ENCODE measurements around the gene PAOX.

PAOX gene

GRCh38 chr10:133391761-133392518 lies 12.9 kb downstream of the PAOX start:
- H3K4me3 ChIP-seq (ENCODE audit: low read depth, low read length): no peak overlapping the region
- DNase-seq (ENCODE audit: low read depth): no peak
- in situ Hi-C loops (cut with HindIII; ENCODE audit: low sequenced_read_pairs): no loop called here
- TF ChIP-seq CTCF (IDR thresholded peaks at IDR 0.05; ENCODE audit: low read depth, low read length, missing control alignments): no peak

GRCh38 chr10:133393401-133394063 lies 14.5 kb downstream of the PAOX start:
- in situ Hi-C loops (cut with HindIII; ENCODE audit: low sequenced_read_pairs): no loop called here
- no peak for DNase-seq (ENCODE audit: low read depth)
- H3K4me3 ChIP-seq (ENCODE audit: low read depth, low read length): peak overlapping the region; percentile 87
- TF ChIP-seq CTCF (IDR thresholded peaks at IDR 0.05; ENCODE audit: low read depth, low read length, missing control alignments): no peak

- H3K4me3 ChIP-seq (ENCODE audit: low read depth, low read length): peak within 1 kb of the TSS; percentile 87
- peak; percentile 57 for DNase-seq (ENCODE audit: low read depth)
- in situ Hi-C loops (cut with HindIII; ENCODE audit: low sequenced_read_pairs): no loop called here
- no peak for TF ChIP-seq CTCF (IDR thresholded peaks at IDR 0.05; ENCODE audit: low read depth, low read length, missing control alignments)
These were observed 15.1 kb downstream of the PAOX start, which contains the start of gene MTG1 for GRCh38 chr10:133394064-133394663. TSS of gene MTG1 (plus strand) at chr10:133394157. CDS start at chr10:133394221, 64 bp downstream.

- H3K4me3 ChIP-seq (ENCODE audit: low read depth, low read length): peak overlapping the region; percentile 87
- no peak for TF ChIP-seq CTCF (IDR thresholded peaks at IDR 0.05; ENCODE audit: low read depth, low read length, missing control alignments)
- in situ Hi-C loops (cut with HindIII; ENCODE audit: low sequenced_read_pairs): no loop called here
- no peak for DNase-seq (ENCODE audit: low read depth)
These were observed 15.7 kb downstream of the PAOX start for GRCh38 chr10:133394801-133395221.

- no peak for TF ChIP-seq CTCF (IDR thresholded peaks at IDR 0.05; ENCODE audit: low read depth, low read length, missing control alignments)
- in situ Hi-C loops (cut with HindIII; ENCODE audit: low sequenced_read_pairs): no loop called here
- H3K4me3 ChIP-seq (ENCODE audit: low read depth, low read length): no peak overlapping the region
- DNase-seq (ENCODE audit: low read depth): no peak
These were observed 17.1 kb downstream of the PAOX start for GRCh38 chr10:133396035-133396624.

- no peak overlapping the region for H3K4me3 ChIP-seq (ENCODE audit: low read depth, low read length)
- TF ChIP-seq CTCF (IDR thresholded peaks at IDR 0.05; ENCODE audit: low read depth, low read length, missing control alignments): no peak
- in situ Hi-C loops (cut with HindIII; ENCODE audit: low sequenced_read_pairs): no loop called here
- no peak for DNase-seq (ENCODE audit: low read depth)
These were observed 18.9 kb downstream of the PAOX start for GRCh38 chr10:133397938-133398337.

Measured in astrocyte of the cerebellum (primary cell).